Liver (tissue), 9 donors: ENCODE data around the gene SMOC2. TPM values are rescaled to one million over a fixed set of nuclear protein-coding genes. Genes with fewer than 3 reads are reported as not detected.
A peak's percentile ranks its signal among the peaks of the same experiment; 100 is the strongest.

ENCODE experiments used
- DNase-seq: peaks from one replicate; pipeline ENCODE4 v3.0.0-alpha.2; 2017; ENCODE audit warnings: low spot score
- H3K27ac ChIP-seq, 2 donors: one replicate each; pipeline ENCODE4 v1.7.0; 2013; ENCODE audit warnings: inconsistent platforms in 2 of 2, low read length in 2 of 2, control low read depth in 1 of 2, low read depth in 1 of 2, mild to moderate bottlenecking in 1 of 2
- H3K27me3 ChIP-seq, 4 donors: one replicate each; pipeline versions ENCODE4 v1.6.1 to v1.7.0; 2013; ENCODE audit warnings: low read length in 3 of 4, inconsistent platforms in 1 of 4, mild to moderate bottlenecking in 1 of 4, moderate library complexity in 1 of 4; ENCODE audit not compliant: control insufficient read depth in 4 of 4, insufficient read depth in 4 of 4
- H3K36me3 ChIP-seq, 4 donors: one replicate each; pipeline versions ENCODE4 v1.6.1 to v1.7.0; 2013; ENCODE audit warnings: low read length in 3 of 4, mild to moderate bottlenecking in 3 of 4, low read depth in 1 of 4, moderate library complexity in 1 of 4; ENCODE audit not compliant: control insufficient read depth in 4 of 4, insufficient read depth in 3 of 4
- H3K4me1 ChIP-seq, 4 donors: one replicate each; pipeline versions ENCODE4 v1.6.1 to v1.7.0; 2013; ENCODE audit warnings: low read length in 3 of 4, mild to moderate bottlenecking in 3 of 4, moderate library complexity in 1 of 4; ENCODE audit not compliant: control insufficient read depth in 4 of 4, insufficient read depth in 4 of 4
- H3K4me3 ChIP-seq, 3 donors: one replicate each; pipeline versions ENCODE4 v1.6.1 to v1.7.0; 2013; ENCODE audit warnings: low read length in 3 of 3, control low read depth in 1 of 3, low read depth in 1 of 3, mild to moderate bottlenecking in 1 of 3
- H3K9ac ChIP-seq, 2 donors: one replicate each; pipeline ENCODE4 v1.7.0; 2013; ENCODE audit warnings: low read length in 2 of 2, mild to moderate bottlenecking in 2 of 2, moderate library complexity in 2 of 2, control low read depth in 1 of 2, low read depth in 1 of 2
- H3K9me3 ChIP-seq, 4 donors: one replicate each; pipeline versions ENCODE4 v1.6.1 to v1.7.0; 2013; ENCODE audit warnings: low read length in 3 of 4; ENCODE audit not compliant: control insufficient read depth in 4 of 4
- ATF3 ChIP-seq: IDR thresholded peaks from 2 replicates; pipeline ENCODE4 v1.6.1; 2016; ENCODE audit warnings: antibody characterized with exemption
- CTCF ChIP-seq: fragments of 150-350 bp; IDR thresholded peaks from 2 replicates; pipeline ENCODE4 v1.5.1; 2017; ENCODE audit warnings: improper control_type of control experiment, low read depth, low read length; ENCODE audit not compliant: missing input control
- EGR1 ChIP-seq, 2 donors: IDR thresholded peaks; 2 replicates each; pipeline ENCODE4 v1.6.1; 2016 to 2018; ENCODE audit warnings: antibody characterized with exemption in 2 of 2, low read depth in 2 of 2
- GABPA ChIP-seq, 2 donors: IDR thresholded peaks in 1 of 2; conservative IDR thresholded peaks in 1 of 2; 2 replicates each; pipeline ENCODE4 v1.6.1; 2016; ENCODE audit warnings: antibody characterized with exemption in 2 of 2, mild to moderate bottlenecking in 1 of 2, moderate library complexity in 1 of 2
- HNF4A ChIP-seq, 2 donors: conservative IDR thresholded peaks; 2 replicates each; pipeline ENCODE4 v1.6.1; 2016; ENCODE audit warnings: antibody characterized with exemption in 2 of 2, mild to moderate bottlenecking in 2 of 2
- JUND ChIP-seq, 2 donors: IDR thresholded peaks; 2 replicates each; pipeline ENCODE4 v1.6.1; 2016; ENCODE audit warnings: antibody characterized with exemption in 2 of 2
- MAX ChIP-seq: IDR thresholded peaks from 2 replicates; pipeline ENCODE4 v1.6.1; 2016; ENCODE audit warnings: antibody characterized with exemption
- RAD21 ChIP-seq, 2 donors: IDR thresholded peaks; 2 replicates each; pipeline ENCODE4 v1.6.1; 2016; ENCODE audit warnings: antibody characterized with exemption in 2 of 2, mild to moderate bottlenecking in 2 of 2
- REST ChIP-seq: IDR thresholded peaks from 2 replicates; pipeline ENCODE4 v1.6.1; 2016; ENCODE audit warnings: antibody characterized with exemption, mild to moderate bottlenecking
- RXRA ChIP-seq, 2 donors: IDR thresholded peaks; 2 replicates each; pipeline ENCODE4 v1.6.1; 2017 to 2018; ENCODE audit warnings: antibody characterized with exemption in 2 of 2, mild to moderate bottlenecking in 1 of 2
- SP1 ChIP-seq: IDR thresholded peaks from 2 replicates; pipeline ENCODE4 v1.6.1; 2018; ENCODE audit warnings: antibody characterized with exemption, mild to moderate bottlenecking
- TAF1 ChIP-seq: conservative IDR thresholded peaks from 2 replicates; pipeline ENCODE4 v1.6.1; 2016; ENCODE audit warnings: antibody characterized with exemption, mild to moderate bottlenecking
- ZBTB33 ChIP-seq: IDR thresholded peaks from 2 replicates; pipeline ENCODE4 v1.6.1; 2016; ENCODE audit warnings: antibody characterized with exemption
- WGBS: extraction: QIAGEN DNeasy Blood & Tissue Kit; methylation state at CpG from one replicate; pipeline ENCODE4 v1.1.7; 2013; 5-methylcytosine and 5-hydroxymethylcytosine counted together
- polyA plus RNA-seq, 2 donors: library from polyadenylated mRNA; stranded (reverse) in 1 of 2; unstranded in 1 of 2; fragments of 200-250 nt in 1 of 2; fragments of >200 nt in 1 of 2; fragmentation: Nextera tagmentation in 1 of 2; extraction: Ambion mirVana in 1 of 2; gene quantifications; one replicate each; pipeline versions ENCODE4 v1.2.1 to v1.2.3, GENCODE V29; 2013 to 2015
- total RNA-seq, 2 donors: library from RNA; depleted of rRNA; stranded (reverse); fragments of >200 nt; gene quantifications; one replicate each; pipeline ENCODE4 v1.2.3, GENCODE V29; 2014
- donor health status: healthy.
- donor health status: healthy.
- donor health status: healthy.
- donor health status: healthy.
- donor health status: healthy.

Gene SMOC2
- total and polyA plus RNA-seq, 4 donors, result 0.23 to 1.9 (median 1.1) TPM

- no peaks in the 10 kb centered on the region for H3K36me3 ChIP-seq
- H3K9ac ChIP-seq, result no peak overlapping the region
- no peak for TF ChIP-seq RXRA (IDR thresholded peaks at IDR 0.05)
- TF ChIP-seq CTCF, result no peak
- no peak for TF ChIP-seq MAX
- H3K9me3 ChIP-seq, result no peaks in the 10 kb centered on the region
- WGBS, result 72% methylated on average over 10 of the region's 10 CpGs
- H3K4me1 ChIP-seq, result no peaks in the 10 kb centered on the region
- H3K27ac ChIP-seq, result no peak overlapping the region
- no peak overlapping the region for H3K4me3 ChIP-seq
- no peaks in the 10 kb centered on the region for H3K27me3 ChIP-seq
- DNase-seq, result no peak
Observed at GRCh38 chr6:168671863-168672546, 231.0 kb downstream of the SMOC2 start.

- DNase-seq, result no peak
- Histone ChIP-seq H3K27ac (no peak overlapping the region), H3K27me3 (no peaks in the 10 kb centered on the region), H3K4me3 (no peak overlapping the region), H3K9me3 (no peaks in the 10 kb centered on the region), H3K36me3 (no peaks in the 10 kb centered on the region), H3K4me1 (no peaks in the 10 kb centered on the region), H3K9ac (no peak overlapping the region)
- no peak for TF ChIP-seq RAD21 (IDR thresholded peaks at IDR 0.05)
- TF ChIP-seq EGR1 (IDR thresholded peaks at IDR 0.05; ENCODE audit: low read depth in 2 of 2), result no peak
- no peak for TF ChIP-seq MAX
- no peak for TF ChIP-seq HNF4A (conservative IDR thresholded peaks at IDR 0.05)
- no peak for TF ChIP-seq ZBTB33
- TF ChIP-seq TAF1, result no peak
- no peak for TF ChIP-seq JUND (IDR thresholded peaks at IDR 0.05)
- TF ChIP-seq RXRA (IDR thresholded peaks at IDR 0.05), result no peak
- no peak for TF ChIP-seq SP1
- WGBS, result 85% methylated on average over 7 of the region's 7 CpGs
Observed at GRCh38 chr6:168674595-168674994, 233.6 kb downstream of the SMOC2 start.

- Histone ChIP-seq H3K4me1 (no peaks in the 10 kb centered on the region), H3K4me3 (no peak overlapping the region), H3K9ac (no peak overlapping the region), H3K27ac (no peak overlapping the region), H3K27me3 (no peaks in the 10 kb centered on the region), H3K36me3 (no peaks in the 10 kb centered on the region), H3K9me3 (no peaks in the 10 kb centered on the region)
- TF ChIP-seq REST, result no peak
- TF ChIP-seq EGR1 (IDR thresholded peaks at IDR 0.05; ENCODE audit: low read depth in 2 of 2), result no peak
- TF ChIP-seq SP1, result no peak
- no peak for TF ChIP-seq GABPA (IDR thresholded peaks at IDR 0.05 in 1 of 2, conservative IDR thresholded peaks at IDR 0.05 in 1 of 2)
- TF ChIP-seq ATF3, result no peak
- 66% methylated on average over 11 of the region's 11 CpGs for WGBS
- peak; percentile 5 for DNase-seq
Observed at GRCh38 chr6:168675375-168675774, 234.4 kb downstream of the SMOC2 start.
